Measurements from ENCODE around the gene GABRG3.

DNA sequence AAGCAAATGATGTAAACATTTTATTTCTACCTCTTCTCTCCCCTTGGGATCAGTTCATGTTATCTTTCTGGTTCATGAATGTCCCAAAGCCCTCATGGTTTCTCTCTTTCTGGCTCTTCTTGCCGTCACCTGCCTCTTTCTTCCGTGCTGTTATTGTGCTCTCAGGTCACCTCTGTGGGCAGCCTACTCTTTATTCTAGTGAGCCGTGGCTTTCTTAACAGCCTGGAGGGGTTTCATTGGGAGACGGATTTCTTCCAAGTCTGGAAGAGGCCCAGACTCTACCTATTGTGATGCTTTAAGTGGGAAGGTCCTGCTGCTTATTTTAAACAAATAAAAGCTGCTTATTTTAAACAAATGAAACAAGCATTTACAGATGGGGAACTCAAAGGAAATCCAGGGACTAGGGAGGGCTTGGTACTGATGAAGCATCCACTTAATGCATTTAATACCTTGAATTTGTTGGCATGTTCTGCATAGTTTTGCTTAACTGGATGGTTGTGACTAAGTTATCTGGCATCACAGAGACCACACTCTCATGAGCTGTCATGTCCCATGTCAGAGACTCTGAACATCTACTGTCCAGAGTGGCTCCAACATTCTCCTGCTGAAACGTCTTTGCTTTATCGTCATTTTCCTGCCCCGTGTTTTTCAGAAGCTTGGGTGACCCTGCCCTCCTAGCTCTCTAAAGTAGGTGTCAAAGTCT lies 443.3 kb downstream of the GABRG3 start:
- TF ChIP-seq POLR2A (IDR thresholded peaks at IDR 0.05), result no peak
- TF ChIP-seq, protein P1, sequence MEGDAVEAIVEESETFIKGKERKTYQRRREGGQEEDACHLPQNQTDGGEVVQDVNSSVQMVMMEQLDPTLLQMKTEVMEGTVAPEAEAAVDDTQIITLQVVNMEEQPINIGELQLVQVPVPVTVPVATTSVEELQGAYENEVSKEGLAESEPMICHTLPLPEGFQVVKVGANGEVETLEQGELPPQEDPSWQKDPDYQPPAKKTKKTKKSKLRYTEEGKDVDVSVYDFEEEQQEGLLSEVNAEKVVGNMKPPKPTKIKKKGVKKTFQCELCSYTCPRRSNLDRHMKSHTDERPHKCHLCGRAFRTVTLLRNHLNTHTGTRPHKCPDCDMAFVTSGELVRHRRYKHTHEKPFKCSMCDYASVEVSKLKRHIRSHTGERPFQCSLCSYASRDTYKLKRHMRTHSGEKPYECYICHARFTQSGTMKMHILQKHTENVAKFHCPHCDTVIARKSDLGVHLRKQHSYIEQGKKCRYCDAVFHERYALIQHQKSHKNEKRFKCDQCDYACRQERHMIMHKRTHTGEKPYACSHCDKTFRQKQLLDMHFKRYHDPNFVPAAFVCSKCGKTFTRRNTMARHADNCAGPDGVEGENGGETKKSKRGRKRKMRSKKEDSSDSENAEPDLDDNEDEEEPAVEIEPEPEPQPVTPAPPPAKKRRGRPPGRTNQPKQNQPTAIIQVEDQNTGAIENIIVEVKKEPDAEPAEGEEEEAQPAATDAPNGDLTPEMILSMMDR (IDR thresholded peaks at IDR 0.05), result no peak
- no peak for TF ChIP-seq POLR2AphosphoS5 (IDR thresholded peaks at IDR 0.05)
- no peak for TF ChIP-seq EP300 (IDR thresholded peaks at IDR 0.05)
